Ascending aorta (tissue), 2 donors: ENCODE measurements around the gene SPATA31C1. TPM values are rescaled to one million over a fixed set of nuclear protein-coding genes. Genes with fewer than 3 reads are reported as not detected.

Source experiments
- DNase-seq, 2 donors: peaks; one replicate each; pipeline ENCODE4 v3.0.0-alpha.2; 2019; ENCODE audit warnings: low spot score in 2 of 2
- H3K27ac ChIP-seq, 2 donors: fragments of 200-600 bp; sonication (generic); one replicate each; pipeline ENCODE4 v1.5.1; 2016 to 2017; ENCODE audit warnings: mild to moderate bottlenecking in 1 of 2
- H3K27me3 ChIP-seq: fragments of 200-600 bp; sonication (generic); one replicate; pipeline ENCODE4 v1.5.1; 2017
- H3K36me3 ChIP-seq, 2 donors: fragments of 200-600 bp; sonication (generic); one replicate each; pipeline ENCODE4 v1.5.1; 2016
- H3K4me1 ChIP-seq, 2 donors: fragments of 200-600 bp; sonication (generic); one replicate each; pipeline ENCODE4 v1.5.1; 2016 to 2017; ENCODE audit warnings: mild to moderate bottlenecking in 1 of 2
- H3K4me3 ChIP-seq, 2 donors: fragments of 200-600 bp; sonication (generic); one replicate each; pipeline ENCODE4 v1.5.1; 2016 to 2017; ENCODE audit warnings: mild to moderate bottlenecking in 1 of 2
- H3K9me3 ChIP-seq, 2 donors: fragments of 200-600 bp; sonication (generic); one replicate each; pipeline ENCODE4 v1.5.1; 2016
- intact Hi-C: fragments of 100-400 bp; cut with DNase I; formaldehyde crosslinking; loops from one replicate; pipeline ENCODE4 v1.15.1; 2023
- total RNA-seq: library from RNA; depleted of rRNA; stranded (reverse); fragments of >200 nt; gene quantifications from one replicate; pipeline ENCODE4 v1.1.0, GENCODE V29; 2016
- TF ChIP-seq, protein P1 (sequence below), 3 experiments: fragments of 200-600 bp in 2 of 3; fragments of 450-650 bp in 1 of 3; sonication (generic) in 2 of 3; IDR thresholded peaks; one replicate each; pipeline ENCODE4 v1.5.1; 2016 to 2019; ENCODE audit warnings: antibody characterized with exemption in 3 of 3, mild to moderate bottlenecking in 1 of 3, moderate library complexity in 1 of 3

SPATA31C1 gene
- total RNA-seq, 1 donor from 2014 or later = not detected

DNA sequence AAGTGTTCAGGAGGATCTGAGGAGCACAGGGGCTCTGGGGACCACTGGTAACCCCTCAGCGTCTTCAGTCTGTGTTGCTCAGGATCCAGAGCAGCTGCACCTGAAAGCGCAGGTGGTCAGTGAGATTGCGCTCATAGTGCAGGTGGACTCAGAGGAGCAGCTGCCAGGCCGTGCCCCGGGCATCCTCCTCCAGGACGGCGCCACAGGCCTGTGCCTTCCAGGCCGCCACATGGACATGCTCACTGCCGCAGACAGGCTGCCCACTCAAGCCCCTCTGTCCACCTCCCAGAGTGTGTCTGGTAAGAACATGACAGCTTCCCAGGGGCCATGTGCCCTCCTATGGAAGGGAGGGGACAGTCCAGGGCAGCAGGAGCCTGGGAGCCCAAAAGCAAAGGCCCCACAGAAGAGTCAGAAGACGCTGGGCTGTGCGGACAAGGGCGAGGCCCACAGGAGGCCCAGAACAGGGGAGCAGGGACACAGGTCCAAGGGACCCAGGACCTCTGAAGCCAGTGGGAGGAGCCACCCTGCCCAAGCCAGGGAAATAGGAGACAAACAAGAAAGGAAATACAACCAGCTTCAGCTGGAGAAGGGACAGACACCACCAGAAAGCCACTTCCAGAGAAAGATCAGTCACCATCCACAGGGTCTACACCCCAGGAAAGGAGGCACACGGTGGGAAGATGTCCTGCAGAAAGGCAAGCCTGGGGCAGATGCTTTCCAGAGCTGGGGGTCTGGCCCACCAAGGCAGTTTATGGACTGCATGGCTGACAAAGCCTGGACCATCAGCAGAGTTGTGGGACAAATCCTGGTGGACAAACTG is 29.9 kb upstream of the SPATA31C1 start:
- no peak for DNase-seq
- Histone ChIP-seq H3K36me3 (no peaks in the 10 kb centered on the region), H3K27ac (no peak overlapping the region), H3K4me3 (no peak overlapping the region), H3K9me3 (no peaks in the 10 kb centered on the region), H3K4me1 (no peaks in the 10 kb centered on the region), H3K27me3 (no peaks in the 10 kb centered on the region)
- intact Hi-C loops = no loop called here
- TF ChIP-seq, protein P1, sequence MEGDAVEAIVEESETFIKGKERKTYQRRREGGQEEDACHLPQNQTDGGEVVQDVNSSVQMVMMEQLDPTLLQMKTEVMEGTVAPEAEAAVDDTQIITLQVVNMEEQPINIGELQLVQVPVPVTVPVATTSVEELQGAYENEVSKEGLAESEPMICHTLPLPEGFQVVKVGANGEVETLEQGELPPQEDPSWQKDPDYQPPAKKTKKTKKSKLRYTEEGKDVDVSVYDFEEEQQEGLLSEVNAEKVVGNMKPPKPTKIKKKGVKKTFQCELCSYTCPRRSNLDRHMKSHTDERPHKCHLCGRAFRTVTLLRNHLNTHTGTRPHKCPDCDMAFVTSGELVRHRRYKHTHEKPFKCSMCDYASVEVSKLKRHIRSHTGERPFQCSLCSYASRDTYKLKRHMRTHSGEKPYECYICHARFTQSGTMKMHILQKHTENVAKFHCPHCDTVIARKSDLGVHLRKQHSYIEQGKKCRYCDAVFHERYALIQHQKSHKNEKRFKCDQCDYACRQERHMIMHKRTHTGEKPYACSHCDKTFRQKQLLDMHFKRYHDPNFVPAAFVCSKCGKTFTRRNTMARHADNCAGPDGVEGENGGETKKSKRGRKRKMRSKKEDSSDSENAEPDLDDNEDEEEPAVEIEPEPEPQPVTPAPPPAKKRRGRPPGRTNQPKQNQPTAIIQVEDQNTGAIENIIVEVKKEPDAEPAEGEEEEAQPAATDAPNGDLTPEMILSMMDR (IDR thresholded peaks at IDR 0.05) = no peak

DNA sequence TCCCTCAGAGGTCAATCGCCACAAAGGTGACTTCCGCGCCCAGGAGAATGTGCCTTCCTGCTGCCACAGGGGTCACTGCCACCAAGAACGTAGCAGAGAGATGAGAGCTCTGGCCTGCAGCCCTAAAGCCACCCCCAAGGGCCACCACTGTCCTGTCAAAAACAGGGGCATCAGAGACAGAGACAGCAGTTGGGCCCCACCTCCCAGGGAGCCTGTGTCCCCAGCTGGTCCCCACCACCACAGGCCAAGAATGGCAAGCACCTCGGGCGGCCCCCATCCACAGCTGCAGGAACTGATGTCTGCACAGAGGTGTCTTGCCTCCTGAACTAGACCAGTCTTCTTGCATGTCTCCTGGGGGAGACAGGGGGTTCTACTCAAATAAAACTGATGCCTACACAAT is 29.3 kb upstream of the SPATA31C1 start:
- H3K4me1 ChIP-seq = no peaks in the 10 kb centered on the region
- peak in 1 of 2 donors; percentile 59 for DNase-seq
- H3K27me3 ChIP-seq = no peaks in the 10 kb centered on the region
- no peak overlapping the region for H3K4me3 ChIP-seq
- H3K9me3 ChIP-seq = no peaks in the 10 kb centered on the region
- no peaks in the 10 kb centered on the region for H3K36me3 ChIP-seq
- no peak overlapping the region for H3K27ac ChIP-seq
- TF ChIP-seq, protein P1 (IDR thresholded peaks at IDR 0.05) = no peak
- intact Hi-C loops = no loop called here

DNA sequence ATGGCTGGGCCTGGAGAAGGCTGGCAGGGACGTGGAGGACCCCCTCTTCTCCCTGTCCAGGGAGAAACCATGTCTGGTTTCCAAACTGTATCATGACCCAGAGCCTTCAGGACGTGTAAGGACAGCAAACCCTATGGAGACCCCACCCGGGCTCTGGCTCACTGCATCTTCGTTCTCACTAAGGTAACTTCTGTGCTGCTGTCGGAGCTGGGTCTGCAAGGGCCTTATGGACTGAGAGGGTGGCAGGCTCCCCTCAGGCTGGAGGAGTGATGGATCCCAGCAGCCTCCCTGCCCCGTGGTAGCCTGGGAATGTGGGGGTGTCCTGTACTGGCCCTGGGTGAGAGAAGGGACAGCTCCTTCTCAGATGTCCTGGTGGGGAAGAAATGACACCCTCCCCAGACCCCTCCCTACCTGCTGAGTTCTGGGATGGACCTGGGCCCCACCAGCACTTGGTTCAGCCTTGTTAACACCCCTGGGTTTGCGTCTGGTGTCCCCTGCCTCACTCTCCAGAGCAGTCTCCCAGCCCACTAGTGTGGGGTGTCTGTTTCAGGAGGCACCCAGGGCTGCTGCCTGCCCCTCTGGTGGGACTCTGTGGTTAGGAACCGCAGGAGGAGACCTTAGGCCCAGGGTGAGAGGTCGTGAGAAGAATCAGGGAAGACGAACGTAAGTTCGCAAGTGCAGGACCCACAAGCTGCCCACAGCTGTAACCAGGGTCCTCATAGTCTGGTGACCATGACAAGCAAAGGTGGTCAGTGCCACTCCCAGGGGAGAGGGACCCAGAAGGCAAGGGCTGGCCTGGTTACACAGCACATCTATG is 28.5 kb upstream of the SPATA31C1 start:
- no peak for DNase-seq
- intact Hi-C loops = no loop called here
- Histone ChIP-seq H3K9me3 (no peaks in the 10 kb centered on the region), H3K27ac (no peak overlapping the region), H3K4me3 (no peak overlapping the region), H3K36me3 (no peaks in the 10 kb centered on the region), H3K4me1 (no peaks in the 10 kb centered on the region), H3K27me3 (no peaks in the 10 kb centered on the region)
- TF ChIP-seq, protein P1 (IDR thresholded peaks at IDR 0.05) = no peak

DNA sequence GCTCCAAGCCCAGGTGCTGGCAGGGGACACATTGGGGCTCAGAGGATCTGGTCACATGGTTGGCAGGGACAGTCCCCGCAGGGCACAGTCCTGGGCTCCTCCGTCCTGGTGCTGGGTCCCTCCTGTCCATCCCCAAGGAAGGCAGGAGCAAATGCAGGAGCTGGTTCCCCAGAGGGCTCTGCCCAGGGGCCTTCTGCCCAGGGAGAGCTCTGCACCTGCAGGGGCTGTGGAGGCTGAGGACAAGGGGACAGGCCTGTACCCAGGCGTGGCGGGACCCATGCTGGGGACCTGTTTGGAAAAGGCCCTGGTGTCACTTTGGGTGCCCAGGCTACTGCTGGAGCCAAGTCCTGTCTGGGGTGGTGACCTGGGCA is 27.9 kb upstream of the SPATA31C1 start:
- Histone ChIP-seq H3K27me3 (no peaks in the 10 kb centered on the region), H3K9me3 (no peaks in the 10 kb centered on the region), H3K36me3 (no peaks in the 10 kb centered on the region), H3K4me3 (no peak overlapping the region), H3K4me1 (no peaks in the 10 kb centered on the region), H3K27ac (no peak overlapping the region)
- DNase-seq = no peak
- TF ChIP-seq, protein P1 (IDR thresholded peaks at IDR 0.05) = no peak
- intact Hi-C loops = no loop called here

DNA sequence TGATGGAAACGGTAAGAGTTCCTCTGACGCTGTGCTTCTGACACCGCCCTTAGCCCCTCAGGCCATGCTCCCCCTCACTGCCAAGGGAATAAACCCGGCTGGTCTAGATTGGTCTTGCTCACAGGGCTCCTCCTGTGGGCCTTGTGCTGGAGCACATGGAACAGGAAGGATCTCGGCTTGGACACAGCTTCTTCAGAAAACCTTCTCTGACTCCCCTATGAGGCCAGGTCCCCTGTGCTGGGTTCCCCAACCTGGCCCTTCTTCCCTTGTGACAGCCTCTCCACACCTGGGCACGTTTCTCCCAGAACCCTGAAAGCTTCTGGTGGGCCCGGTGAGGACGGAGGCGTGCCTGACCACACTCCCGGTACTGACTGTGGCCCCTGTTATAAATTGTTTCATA is 26.9 kb upstream of the SPATA31C1 start:
- H3K36me3 ChIP-seq = no peaks in the 10 kb centered on the region
- H3K9me3 ChIP-seq = no peaks in the 10 kb centered on the region
- TF ChIP-seq, protein P1 (IDR thresholded peaks at IDR 0.05) = no peak
- no peak overlapping the region for H3K27ac ChIP-seq
- H3K27me3 ChIP-seq = no peaks in the 10 kb centered on the region
- no peaks in the 10 kb centered on the region for H3K4me1 ChIP-seq
- H3K4me3 ChIP-seq = no peak overlapping the region
- intact Hi-C loops = no loop called here
- DNase-seq = no peak
